ENCODE data around the gene RYR1.

DNA sequence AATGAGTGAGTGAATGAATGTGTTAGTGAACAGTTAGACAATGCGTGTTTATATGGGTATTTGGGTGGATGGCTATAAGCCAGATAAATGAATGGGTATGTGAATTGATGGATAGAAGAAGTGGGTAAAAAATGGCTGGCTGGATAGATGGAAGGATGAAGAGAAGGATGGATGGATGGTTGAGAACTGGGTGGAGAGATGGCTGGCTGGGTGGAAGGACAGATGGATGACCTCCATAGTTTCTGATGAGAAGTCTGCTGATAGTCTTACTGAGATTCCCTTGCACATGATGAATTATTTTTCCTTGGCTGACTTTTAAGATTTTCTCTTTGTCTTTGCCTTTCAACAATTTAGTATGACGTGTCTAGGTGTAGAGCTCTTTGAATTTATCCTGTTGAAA, 57.4 kb downstream of the RYR1 start:
- TF ChIP-seq, protein P1, sequence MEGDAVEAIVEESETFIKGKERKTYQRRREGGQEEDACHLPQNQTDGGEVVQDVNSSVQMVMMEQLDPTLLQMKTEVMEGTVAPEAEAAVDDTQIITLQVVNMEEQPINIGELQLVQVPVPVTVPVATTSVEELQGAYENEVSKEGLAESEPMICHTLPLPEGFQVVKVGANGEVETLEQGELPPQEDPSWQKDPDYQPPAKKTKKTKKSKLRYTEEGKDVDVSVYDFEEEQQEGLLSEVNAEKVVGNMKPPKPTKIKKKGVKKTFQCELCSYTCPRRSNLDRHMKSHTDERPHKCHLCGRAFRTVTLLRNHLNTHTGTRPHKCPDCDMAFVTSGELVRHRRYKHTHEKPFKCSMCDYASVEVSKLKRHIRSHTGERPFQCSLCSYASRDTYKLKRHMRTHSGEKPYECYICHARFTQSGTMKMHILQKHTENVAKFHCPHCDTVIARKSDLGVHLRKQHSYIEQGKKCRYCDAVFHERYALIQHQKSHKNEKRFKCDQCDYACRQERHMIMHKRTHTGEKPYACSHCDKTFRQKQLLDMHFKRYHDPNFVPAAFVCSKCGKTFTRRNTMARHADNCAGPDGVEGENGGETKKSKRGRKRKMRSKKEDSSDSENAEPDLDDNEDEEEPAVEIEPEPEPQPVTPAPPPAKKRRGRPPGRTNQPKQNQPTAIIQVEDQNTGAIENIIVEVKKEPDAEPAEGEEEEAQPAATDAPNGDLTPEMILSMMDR (conservative IDR thresholded peaks at IDR 0.05; ENCODE audit: low read length): no peak
- no peak for TF ChIP-seq EZH2phosphoT487 (IDR thresholded peaks at IDR 0.05; ENCODE audit: borderline replicate concordance)

Data from Loucy (cell line).